ENCODE measurements around the gene PANK3. TPM values are rescaled to one million over a fixed set of nuclear protein-coding genes. Genes with fewer than 3 reads are reported as not detected.
A peak's percentile ranks its signal among the peaks of the same experiment; 100 is the strongest.
"Not testable (repeated sequence)": the region's sequence is repeated elsewhere in the genome, so short reads cannot be mapped to it uniquely, and the experiment has no call there.

The PANK3 gene
- total RNA-seq, 1 donor from 2014 or later, result 82.1 TPM

GRCh38 chr5:168592014-168592368 lies 12.8 kb upstream of the PANK3 start:
- DNase-seq (ENCODE audit: low read depth), result peak; percentile 10

GRCh38 chr5:168591302-168592013 lies 12.3 kb upstream of the PANK3 start:
- DNase-seq (ENCODE audit: low read depth), result no peak

- DNase-seq (ENCODE audit: low read depth), result no peak
Measured at GRCh38 chr5:168590666-168591065, 11.5 kb upstream of the PANK3 start.

DNA sequence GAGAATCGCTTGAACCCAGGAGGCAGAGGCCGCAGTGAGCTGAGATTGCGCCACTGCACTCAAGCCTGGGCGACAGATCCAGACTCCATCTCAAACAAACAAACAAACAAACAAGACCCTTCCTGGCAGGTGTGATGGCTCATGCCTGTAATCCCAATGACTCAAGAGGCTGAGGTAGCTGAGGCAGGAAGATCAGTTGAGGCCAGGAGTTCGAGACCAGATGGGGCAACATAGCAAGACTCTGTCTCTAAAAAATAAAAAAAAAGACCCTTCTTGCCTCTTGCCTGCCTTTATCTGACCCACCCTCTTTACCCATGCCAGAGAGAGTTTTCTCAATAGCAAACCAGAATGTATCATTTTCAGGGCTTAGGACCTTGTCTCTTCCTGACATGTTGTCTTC lies 8.8 kb upstream of the PANK3 start:
- no peak for DNase-seq (ENCODE audit: low read depth)

GRCh38 chr5:168585119-168585856 lies 6.1 kb upstream of the PANK3 start:
- DNase-seq (ENCODE audit: low read depth), result no peak

- no peak for DNase-seq (ENCODE audit: low read depth)
Measured at GRCh38 chr5:168583742-168584482, 4.7 kb upstream of the PANK3 start.

DNA sequence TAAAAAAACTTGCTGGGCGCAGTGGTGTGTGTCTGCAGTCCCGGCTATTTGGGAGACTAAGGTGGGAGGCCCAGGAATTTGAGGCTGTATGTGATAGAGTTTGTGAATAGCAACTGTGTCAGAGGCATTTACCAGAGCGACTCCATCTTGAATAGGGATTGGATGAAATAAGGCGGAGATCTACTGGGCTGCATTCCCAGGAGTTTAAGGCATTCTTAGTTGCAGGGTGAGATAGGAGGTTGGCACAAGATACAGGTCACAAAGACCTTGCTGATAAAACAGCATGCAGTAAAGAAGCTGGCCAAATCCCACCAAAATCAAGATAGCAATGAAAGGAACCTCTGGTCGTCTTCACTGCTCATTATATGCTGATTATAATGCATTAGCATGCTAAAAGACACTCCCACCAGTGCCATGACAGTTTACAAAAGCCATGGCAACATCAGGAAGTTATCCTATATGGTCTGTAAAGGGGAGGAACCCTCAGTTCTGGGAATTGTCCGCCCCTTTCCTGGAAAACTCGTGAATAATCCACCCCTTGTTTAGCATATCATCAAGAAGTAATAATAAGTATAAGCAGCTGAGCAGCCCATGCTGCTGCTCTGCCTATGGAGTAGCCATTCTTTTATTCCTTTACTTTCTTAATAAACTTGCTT lies 1.8 kb upstream of the PANK3 start:
- not testable (repeated sequence) for DNase-seq (ENCODE audit: low read depth)

- peak; percentile 40 for DNase-seq (ENCODE audit: low read depth)
Measured at GRCh38 chr5:168580227-168580508, 1.0 kb upstream of the PANK3 start.

DNA sequence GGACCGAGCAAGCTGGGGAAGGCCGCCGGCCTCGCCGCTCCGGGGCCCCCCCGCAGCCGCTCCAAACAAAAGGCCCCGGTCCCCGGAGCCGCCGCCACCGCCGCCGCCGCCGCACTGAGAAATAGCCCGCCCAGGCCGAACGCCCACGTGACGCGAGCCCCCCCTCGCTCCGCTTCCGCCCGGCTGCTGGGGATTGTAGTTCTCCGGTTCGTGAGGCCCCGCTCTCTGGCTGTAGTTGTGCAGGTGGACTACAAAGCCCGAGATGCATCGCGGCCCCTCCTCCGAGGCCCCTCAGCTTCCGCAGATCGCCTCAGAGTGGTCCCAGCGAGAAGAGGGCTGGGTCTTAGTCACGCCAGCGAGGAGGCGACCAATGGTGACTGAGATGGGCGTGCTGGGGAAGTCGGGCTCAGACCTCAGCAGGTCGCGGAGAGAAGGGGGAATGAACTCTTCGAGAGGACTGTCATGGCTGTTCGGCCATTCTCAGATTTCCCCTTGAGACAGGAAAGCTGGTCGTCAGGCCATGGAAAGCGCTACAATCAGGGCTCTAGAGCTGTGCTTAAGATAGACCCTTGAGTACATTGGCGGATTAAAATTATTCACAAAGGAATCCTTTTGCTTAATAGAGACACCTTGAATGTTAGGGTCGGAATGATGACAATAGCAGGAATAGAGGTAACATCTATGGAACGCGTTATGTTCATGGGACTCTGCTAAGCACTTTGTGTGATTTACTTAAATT lies 489 bp upstream of the PANK3 start:
- peak; percentile 100 for DNase-seq (ENCODE audit: low read depth)

- DNase-seq (ENCODE audit: low read depth), result peak; percentile 29
Measured at GRCh38 chr5:168578006-168578405, 1.2 kb downstream of the PANK3 start.

DNA sequence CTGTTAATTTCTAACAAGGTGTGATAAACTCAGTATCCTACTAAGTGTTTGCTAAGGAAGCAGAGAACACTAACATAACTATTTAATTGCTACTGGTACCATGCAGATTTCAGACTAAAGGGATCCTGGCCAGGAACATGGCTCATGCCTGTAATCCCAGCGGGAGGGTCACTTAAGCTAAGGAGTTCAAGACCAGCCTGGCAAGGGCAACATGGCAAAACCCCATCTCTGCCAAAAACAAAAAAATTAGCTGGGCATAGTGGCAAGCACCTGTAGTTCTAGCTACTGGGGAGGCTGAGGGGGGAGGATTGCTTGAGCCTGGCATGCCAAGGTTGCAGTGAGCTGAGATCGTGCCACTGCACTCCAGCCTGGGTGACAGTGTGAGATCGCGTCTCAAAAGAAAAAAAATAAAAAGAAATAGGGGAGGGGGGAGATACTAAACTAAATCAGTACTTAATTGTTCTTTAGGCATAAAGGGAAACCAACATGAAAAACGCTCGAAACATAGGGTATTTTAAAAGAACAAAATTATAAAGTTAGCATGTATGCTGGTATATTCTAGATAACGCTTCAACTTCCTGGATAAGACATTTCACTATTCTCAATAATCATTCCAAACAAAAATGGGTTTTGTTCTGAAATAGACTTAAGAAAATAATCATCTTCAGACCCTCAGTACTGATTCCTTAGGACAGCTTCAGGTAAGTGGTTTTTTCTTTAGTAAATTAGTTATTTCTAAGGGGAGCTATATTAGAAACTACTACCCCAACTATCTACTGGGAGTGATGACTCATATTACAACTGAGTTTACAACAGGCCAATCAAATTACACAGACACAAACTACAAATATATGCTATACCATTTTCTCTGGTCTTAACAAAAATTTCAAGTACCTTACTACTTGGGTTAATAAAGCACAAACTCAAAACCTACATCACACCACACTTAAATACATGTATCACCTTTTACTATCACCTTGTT lies 3.5 kb downstream of the PANK3 start:
- DNase-seq (ENCODE audit: low read depth), result no peak

- DNase-seq (ENCODE audit: low read depth), result not testable (repeated sequence)
Measured at GRCh38 chr5:168574156-168574555, 5.0 kb downstream of the PANK3 start.

DNA sequence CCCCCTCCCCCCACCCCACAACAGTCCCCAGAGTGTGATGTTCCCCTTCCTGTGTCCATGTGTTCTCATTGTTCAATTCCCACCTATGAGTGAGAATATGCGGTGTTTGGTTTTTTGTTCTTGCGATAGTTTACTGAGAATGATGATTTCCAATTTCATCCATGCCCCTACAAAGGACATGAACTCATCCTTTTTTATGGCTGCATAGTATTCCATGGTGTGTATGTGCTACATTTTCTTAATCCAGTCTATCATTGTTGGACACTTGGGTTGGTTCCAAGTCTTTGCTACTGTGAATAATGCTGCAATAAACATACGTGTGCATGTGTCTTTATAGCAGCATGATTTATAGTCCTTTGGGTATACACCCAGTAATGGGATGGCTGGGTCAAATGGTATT lies 5.5 kb downstream of the PANK3 start:
- DNase-seq (ENCODE audit: low read depth), result not testable (repeated sequence)

DNA sequence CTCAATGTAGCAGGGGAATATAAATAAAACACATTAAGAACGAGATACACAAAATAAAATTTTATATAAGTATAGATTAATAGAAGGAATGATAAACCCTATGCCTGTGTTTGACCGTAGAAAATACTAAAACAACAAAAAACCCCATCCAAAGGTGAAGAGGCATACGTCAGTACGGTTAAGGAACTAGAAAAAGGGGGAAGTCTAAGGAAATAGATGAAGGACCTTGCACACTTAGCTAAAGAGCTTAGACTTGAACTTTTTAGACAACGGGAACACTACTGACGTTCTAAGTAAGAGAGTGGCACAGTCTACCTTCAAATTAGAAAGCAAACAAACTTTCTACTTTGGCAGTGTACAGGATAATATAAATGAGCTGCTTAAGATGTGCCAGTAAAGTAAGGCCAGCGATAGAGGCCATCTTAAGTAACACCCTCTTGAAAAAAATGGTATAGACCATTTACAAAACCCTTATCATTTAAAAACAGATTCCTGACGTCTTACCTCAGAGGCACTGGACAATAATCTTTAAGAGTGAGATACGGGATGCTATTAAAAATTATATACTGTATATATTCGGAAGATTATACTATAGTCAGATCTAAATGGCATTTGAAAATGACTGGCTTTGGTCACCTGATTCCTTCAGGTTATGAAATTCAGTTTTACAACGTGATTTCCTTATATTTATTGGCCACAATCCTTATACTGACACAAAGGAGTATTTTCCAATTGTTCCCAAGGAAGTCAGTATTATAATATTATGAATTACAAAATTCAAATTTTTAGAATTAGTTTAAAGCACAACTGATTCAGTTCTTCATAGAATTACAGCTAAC lies 8.5 kb downstream of the PANK3 start:
- no peak for DNase-seq (ENCODE audit: low read depth)

- no peak for DNase-seq (ENCODE audit: low read depth)
Measured at GRCh38 chr5:168568738-168569137, 10.4 kb downstream of the PANK3 start.

DNA sequence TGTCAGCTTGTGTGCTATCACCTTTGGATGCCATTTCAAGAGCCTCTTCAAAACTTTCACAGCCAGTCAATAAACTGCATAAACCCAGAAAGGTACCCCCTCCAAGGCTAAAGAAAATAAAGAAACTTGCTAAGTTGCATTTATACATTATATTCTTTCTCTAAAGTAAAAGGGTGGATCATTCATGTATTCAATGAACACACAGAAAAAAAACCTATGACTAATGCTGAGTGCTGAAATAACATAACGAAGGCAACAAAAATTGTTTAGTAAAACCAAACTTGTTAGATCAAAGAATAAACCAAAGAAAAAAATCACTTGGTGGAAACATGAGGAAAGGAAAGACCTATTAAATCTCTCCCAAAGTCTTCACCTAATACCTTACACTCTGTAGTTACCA lies 15.2 kb downstream of the PANK3 start:
- DNase-seq (ENCODE audit: low read depth), result no peak

DNA sequence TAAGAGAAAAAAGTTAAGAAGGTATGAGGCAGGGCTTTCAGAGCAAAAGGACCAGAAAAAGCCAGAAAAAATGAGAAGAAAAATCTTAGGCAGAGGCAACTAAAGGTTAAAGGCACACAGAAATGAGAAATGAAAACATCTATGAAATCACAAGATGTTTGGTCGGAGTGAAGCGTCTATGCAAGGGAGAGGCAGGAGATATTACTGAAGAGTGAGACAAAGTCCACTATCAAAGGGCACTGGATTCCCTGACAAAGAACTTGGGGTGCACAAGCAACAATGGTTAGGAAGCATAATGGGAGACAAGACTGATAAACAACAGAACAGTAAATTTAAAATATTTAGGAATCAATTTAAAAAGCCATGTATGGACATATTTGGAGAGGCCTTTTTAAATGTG lies 16.9 kb downstream of the PANK3 start:
- no peak for DNase-seq (ENCODE audit: low read depth)

DNA sequence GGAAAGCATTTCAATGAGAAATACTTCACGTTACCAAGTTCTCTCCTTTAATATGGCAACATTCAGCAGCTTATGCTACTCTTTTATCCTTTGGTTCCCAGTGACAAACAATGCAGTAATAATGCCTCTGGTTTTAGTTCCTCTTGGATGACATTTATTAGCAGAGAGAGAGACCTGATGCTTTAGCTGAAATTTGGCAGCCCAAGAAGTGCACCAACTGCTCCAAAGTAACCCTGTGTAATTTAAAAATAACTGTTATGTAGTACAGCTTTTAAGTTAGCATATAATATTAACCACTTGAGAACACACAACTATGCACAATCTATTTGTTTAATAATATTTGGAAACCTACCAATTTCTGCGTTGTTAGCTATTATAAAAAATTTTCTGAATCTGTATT lies 21.8 kb downstream of the PANK3 start:
- no peak for DNase-seq (ENCODE audit: low read depth)
